NOMO-1 (cell line): ENCODE results near the gene R3HDM2.

Experiments used
- DNase-seq, 2 experiments: peaks; one replicate each; lab custom pipeline; 2025; ENCODE audit not compliant: unreplicated experiment in 2 of 2; lab: John Stamatoyannopoulos, UW

R3HDM2 gene

DNA sequence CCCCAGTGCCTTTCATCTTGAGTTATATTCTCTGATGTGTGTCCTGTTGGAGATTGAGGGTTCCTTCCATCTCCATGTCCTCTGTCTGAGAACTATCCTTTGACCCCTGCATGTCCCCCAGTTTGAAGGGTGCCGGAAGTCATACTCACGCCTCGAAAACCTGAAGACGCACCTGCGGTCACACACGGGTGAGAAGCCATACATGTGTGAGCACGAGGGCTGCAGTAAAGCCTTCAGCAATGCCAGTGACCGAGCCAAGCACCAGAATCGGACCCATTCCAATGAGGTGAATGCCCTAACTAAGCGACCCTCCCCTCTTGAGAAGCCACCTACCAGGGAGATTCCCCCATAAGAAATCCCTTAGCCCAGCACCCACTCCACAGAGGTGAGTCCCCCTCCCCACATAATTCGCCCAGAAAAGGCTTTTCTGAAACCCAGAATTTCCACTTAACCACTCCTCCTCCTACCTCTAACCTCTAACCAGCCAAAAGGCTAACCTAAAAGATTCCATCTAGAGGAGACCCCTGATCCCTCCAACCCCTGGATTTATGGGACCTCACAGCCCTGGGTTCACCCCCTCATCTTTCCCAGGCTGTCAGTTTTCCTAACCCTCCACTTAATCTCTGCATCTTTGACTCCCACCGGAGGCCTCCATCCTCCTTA lies 36.5 kb upstream of the R3HDM2 start:
- no peak for DNase-seq

DNA sequence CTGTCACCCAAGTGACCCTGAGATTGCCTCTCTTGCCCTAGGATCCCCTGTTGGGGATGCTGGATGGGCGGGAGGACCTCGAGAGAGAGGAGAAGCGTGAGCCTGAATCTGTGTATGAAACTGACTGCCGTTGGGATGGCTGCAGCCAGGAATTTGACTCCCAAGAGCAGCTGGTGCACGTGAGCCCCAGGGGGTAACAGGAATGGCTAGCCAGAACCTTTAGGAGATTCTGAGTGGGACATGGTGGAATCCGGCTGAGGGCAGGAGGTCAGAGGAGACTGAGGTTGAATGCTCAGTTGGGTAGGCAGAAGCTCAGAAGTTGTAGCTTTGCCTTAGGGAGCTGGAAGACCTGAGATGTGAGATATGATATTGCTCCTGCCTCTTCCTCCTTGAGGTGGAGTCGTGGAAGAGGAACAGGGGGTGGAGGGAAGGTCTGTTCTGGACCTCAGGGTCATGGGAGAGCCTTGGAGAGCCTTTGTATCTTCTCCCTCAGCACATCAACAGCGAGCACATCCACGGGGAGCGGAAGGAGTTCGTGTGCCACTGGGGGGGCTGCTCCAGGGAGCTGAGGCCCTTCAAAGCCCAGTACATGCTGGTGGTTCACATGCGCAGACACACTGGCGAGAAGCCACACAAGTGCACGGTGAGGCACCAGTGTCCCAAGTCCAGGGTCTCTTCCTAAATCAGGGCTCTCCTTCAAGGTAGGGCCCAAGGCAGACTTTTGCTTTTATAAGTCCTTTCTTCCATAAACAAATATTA lies 35.1 kb upstream of the R3HDM2 start:
- no peak for DNase-seq

DNA sequence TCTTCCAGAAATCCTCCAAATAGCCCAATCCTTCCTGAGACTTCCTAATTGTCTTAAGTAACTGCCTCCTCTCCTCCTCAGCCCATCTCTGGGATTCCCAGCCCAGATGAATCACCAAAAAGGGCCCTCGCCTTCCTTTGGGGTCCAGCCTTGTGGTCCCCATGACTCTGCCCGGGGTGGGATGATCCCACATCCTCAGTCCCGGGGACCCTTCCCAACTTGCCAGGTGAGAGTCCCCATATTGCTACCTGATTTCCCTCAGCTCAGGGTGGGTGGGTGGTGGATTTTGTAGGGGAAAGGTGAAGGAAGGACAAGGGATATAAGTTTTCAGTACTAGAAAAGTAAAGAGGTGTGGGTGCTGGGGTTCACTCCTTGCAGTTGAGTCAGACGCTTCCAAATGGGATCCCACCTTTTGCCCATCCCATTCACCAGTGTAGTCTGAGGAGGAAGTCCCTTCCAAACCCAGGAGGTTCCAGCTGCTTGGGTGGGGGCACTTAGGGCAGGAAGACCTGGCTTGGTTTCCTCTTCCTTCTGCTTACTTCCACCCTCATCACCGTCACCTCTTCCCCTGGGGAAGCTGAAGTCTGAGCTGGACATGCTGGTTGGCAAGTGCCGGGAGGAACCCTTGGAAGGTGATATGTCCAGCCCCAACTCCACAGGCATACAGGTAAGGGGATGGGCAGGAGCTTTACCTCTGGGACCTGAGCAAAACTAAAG lies 34.3 kb upstream of the R3HDM2 start:
- DNase-seq, result no peak

DNA sequence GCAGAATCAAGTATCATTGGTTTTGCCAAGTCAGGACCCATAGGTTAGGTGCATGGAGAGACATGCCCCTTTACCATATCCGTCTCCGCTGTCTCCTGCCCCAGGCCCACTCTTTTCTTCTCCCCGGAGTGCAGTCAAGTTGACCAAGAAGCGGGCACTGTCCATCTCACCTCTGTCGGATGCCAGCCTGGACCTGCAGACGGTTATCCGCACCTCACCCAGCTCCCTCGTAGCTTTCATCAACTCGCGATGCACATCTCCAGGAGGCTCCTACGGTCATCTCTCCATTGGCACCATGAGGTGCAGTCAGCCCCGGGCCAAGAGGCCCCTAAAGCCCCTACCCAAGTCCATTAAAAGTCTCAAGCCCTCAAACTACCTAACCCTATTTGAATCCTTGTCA lies 33.7 kb upstream of the R3HDM2 start:
- no peak for DNase-seq

DNA sequence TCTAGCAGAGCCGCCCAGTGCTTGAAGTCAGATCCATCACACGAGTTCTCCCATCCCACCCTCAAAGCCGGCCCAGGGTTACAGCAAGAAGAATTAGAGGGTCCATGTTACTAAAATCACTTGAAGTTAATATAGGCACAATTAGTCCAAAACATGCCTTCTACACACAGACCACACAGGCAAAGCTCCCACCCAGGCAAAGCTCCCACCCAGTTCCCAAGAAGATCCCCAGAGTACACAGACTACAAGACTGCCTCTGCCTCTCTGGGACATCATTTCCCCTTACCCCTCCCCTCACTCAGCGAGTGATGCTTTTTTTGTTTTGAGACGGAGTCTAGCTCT lies 32.0 kb upstream of the R3HDM2 start:
- DNase-seq, result no peak

DNA sequence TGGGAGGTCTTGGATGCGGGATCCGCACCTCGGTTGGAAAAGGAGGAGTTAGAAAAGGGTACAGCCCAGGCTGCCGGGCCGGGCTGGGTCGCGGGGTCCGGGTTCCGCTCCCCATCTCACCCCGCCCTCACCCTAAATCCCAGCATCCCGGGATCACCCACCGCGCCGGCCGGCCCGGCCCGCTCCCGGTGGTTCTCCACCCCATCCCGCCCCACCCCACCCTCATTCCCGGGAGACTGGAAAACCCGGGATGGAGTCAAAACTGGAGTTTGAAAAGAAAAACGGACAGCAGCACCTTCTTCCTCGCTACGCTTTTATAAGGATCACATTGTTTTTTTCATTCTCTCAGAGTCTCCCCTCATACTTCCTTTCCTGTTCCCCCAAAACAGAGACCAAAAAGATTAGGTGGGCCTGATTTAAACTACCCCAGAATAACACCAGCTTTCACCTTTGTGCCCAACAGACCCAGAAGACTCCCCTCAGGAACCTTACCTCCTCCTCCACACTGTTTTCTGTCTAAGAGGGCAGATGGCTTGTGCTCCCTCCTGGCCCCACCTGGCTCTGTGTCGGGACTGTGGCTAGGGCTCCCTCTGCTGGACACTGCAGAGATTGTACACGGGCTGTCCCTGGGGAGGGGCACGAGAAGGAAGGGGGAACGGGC lies 31.5 kb upstream of the R3HDM2 start:
- peak; percentile 84 to 85 for DNase-seq

DNA sequence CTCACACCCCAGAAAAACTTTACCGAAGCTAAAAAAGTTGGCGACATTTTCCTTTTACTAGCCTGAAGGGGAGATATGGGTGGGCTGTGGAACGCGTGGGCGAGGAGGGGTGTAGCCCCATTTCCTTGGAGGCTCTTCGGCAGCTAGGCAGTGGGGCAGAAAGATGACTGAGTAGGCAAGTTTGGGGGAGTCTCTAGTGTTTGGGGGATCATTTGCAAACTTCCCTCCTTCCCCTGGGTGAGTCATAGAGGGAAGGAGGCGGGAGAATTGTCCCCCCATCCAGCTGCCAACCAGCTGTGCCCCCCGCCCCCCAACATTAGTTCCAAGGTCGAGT lies 31.0 kb upstream of the R3HDM2 start:
- no peak for DNase-seq

DNA sequence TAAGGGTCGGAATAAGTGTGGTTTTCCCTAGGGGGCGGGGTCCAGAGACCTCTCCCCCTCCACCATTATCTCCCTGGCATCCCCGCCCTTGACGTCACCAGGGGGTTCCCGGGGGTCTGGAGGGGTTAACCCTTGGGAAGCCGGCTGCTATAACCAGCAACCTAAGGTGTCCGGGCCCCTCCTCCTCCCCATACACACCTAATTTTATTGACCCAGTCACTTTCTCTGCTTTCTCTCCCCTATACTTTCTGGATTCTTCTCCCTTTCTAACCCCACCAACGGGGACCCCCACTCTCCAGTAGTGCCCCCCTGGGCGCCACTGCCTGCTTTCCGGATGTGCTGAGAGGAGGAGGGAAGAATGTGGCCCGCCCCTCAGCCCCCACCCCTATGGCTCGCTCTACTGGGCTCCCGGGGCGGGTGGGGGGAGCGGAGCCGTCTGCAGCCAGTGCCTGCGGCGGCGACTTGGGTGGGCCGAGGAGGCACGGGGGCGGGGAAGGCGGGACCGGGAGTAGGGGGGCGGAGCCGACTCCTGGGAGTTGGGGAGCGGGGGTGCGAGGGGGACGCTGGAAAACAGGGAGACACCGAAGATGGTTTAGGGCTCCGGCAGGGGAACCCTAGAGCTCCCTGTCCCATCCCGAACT lies 30.6 kb upstream of the R3HDM2 start:
- no peak for DNase-seq

DNA sequence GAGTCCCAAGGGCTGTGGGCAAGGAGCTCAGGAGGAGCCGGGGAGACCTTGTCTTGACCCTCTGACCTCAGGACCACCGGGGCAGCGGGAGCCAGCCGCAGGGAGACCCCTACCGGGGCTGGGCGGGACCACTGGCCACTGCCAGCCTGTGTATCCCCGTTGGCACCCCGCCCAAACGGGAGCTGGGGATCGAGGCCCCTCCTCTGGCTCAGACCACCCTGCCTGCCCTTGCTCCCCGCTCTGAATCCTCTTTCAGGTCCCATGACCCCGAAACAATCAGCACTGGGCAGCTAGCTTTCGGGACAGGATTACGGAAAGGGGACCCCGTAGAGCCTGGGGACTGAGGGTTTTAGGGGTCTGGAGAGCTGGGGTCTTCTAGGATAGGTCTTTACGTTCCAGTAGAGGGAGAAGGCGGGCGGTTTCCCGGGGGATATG lies 30.0 kb upstream of the R3HDM2 start:
- no peak for DNase-seq

DNA sequence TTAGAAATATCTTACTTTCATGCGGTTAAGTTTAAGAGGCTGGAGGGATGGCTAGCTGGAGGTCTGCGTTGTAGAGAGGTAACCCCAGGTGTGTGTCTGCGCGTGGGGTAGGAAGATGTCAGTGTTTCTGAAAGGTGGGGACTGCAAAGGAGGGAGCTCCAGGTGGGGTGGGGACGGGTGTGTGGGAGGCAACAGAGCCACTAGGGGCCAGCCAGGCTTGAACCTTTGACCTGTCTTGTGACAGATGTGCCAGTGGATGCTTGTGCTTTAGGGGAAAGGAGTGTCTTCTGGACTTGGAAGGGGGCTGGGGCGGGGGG lies 29.6 kb upstream of the R3HDM2 start:
- no peak for DNase-seq

DNA sequence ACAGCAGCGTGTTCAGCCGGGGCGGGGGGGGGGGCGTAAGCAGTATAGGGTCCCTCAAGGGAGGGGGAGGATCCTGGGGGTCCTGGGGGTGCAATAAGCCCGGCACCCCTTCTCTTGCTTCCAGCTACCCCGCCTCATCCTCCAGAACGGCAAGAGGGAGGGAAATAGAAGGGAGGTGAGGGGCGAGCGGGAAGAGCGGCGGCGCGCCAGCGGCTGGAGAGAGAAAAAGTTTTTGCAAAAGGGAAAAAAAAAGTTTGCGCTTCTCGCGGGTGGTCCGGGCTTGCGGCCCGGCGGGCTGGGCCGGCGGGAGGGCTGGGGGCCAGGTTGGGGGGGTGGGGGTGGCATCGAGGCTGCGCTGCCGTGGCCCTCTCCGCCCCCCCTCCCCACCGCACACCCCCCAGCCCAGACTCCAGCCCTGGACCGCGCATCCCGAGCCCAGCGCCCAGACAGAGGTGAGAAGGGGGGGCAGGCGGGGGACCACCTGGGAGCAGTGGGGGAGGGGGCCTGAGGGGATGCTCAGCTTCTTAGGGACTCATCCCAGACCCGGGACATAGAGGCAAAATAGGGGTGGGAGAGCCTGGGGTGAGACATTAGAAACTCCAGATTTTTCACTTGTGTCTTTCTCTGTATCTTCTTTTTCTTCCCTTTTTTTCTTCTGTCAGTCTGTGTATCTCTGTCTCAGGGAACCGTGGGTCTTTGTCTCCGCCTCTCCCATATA lies 29.1 kb upstream of the R3HDM2 start, which contains the start of gene GLI1:
Gene GLI1 (plus strand): TSS at position 36 of the 718 bp plus-strand sequence. CDS start 3,907 bp downstream, outside the sequence.
- no peak for DNase-seq

DNA sequence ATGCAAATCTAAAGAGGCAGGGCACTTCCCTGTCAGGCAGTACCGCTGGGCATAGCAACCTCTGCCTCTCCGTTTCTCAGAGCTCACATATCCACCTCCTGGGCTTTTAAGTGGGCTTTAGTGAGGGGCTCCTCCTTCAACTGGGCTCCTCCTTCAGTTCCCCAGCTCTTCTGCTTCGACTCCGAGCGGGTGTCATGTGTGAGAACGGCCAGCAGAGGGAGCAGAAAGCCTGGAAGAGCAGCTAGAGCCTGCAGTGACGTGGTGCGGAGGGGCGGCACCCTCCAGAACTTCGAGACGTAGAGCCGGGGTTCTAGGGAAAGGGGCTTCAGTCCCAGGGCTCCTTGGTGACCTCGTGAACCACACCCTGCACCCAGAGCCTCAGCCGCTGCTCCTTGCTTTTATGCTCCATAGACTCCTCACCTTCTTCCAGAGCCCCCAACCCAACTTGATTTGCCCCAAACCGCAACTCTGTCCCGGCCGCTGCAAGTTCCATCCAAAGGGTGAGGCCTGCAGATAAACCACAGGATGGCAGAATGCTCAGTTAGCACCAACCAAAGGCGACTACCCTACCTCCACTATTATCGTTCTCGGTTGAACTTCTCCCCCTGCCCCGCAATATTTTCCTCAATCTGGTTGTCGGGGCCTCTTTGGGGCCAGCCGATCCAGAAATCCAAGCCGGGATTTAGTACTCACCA lies 28.4 kb upstream of the R3HDM2 start:
- DNase-seq, result peak; percentile 92 to 93

DNA sequence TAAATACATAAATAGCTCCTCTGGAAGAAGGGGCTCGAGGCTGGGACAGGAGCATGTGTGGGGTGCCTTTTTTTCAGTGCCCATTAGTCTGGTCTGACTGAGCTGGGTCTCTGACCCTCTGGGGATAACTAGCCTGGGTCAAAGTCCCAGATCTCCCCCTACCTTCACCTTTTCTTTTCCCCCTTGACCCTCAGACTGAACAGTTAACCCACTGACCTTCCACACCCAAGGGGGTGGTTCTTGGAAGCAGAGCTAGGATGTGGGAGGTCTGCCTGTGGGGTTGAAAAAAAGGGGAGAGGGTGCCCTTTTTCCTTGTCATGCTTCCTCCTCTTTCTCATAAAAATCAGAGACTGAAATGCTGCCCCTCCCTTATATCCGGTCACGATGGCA lies 27.8 kb upstream of the R3HDM2 start:
- DNase-seq, result no peak

DNA sequence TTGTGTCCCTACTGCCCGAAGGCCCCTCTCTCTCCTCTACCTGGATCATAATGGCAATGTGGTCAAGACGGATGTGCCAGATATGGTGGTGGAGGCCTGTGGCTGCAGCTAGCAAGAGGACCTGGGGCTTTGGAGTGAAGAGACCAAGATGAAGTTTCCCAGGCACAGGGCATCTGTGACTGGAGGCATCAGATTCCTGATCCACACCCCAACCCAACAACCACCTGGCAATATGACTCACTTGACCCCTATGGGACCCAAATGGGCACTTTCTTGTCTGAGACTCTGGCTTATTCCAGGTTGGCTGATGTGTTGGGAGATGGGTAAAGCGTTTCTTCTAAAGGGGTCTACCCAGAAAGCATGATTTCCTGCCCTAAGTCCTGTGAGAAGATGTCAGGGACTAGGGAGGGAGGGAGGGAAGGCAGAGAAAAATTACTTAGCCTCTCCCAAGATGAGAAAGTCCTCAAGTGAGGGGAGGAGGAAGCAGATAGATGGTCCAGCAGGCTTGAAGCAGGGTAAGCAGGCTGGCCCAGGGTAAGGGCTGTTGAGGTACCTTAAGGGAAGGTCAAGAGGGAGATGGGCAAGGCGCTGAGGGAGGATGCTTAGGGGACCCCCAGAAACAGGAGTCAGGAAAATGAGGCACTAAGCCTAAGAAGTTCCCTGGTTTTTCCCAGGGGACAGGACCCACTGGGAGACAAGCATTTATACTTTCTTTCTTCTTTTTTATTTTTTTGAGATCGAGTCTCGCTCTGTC lies 26.1 kb upstream of the R3HDM2 start:
- DNase-seq, result no peak

DNA sequence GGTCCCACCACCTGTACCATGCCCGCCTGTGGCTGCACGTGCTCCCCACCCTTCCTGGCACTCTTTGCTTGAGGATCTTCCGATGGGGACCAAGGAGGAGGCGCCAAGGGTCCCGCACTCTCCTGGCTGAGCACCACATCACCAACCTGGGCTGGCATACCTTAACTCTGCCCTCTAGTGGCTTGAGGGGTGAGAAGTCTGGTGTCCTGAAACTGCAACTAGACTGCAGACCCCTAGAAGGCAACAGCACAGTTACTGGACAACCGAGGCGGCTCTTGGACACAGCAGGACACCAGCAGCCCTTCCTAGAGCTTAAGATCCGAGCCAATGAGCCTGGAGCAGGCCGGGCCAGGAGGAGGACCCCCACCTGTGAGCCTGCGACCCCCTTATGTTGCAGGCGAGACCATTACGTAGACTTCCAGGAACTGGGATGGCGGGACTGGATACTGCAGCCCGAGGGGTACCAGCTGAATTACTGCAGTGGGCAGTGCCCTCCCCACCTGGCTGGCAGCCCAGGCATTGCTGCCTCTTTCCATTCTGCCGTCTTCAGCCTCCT lies 25.4 kb upstream of the R3HDM2 start:
- DNase-seq, result peak; percentile 13 to 41

DNA sequence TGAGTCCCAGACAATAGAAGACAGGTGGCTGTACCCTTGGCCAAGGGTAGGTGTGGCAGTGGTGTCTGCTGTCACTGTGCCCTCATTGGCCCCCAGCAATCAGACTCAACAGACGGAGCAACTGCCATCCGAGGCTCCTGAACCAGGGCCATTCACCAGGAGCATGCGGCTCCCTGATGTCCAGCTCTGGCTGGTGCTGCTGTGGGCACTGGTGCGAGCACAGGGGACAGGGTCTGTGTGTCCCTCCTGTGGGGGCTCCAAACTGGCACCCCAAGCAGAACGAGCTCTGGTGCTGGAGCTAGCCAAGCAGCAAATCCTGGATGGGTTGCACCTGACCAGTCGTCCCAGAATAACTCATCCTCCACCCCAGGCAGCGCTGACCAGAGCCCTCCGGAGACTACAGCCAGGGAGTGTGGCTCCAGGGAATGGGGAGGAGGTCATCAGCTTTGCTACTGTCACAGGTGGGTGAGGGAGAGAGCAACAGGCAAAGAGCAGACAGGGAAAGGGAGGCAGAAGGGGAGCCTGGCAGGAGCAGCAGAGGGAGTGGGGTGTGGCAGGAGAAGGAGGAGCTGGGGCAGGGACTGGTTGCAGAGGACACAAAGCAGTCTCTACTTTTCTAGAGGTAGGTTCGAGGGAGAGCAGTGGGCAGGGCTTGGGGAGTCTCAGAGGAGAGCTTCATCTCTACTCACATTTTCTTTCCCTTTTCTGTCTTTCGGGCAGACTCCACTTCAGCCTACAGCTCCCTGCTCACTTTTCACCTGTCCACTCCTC lies 24.7 kb upstream of the R3HDM2 start:
- DNase-seq, result no peak

DNA sequence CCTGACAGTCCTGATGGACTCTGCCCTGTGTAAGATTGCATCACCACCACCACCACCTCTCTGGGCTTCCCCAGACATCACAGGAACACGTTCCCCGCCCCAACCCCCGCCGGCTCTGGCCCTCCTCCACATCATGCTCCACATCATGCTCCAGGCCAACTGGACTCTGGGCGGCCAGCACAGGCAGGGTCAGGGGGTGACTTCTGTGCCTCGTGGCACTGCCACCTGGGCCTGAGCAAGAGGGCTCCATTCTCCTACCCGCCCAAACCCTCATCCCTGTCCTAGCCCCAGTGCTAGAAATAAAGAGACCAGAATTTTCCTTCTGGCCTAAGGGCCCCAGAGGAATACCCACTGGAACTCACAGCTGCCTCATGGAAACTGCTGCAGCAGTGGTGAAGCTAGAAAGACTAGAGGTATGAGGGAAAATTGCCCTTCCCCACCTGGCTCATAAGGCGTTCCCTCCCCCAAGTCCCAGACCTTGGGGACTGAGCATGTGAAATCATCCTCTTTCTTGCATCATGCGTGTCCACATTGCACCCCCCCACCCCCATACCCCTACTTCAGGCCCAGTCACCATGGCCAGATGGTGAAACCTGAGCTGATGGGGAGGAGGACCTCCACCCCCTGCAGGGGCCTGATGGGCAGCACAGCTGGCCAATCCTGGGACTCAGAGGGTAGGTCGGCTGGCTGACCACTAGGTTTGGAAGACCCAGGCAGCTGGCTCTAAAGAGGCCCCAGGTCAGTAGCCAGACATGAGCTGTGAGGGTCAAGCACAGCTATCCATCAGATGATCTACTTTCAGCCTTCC lies 23.9 kb upstream of the R3HDM2 start, which contains the start of gene INHBE:
Gene INHBE (plus strand): TSS at position 742 of the 808 bp plus-strand sequence. CDS start 230 bp downstream, outside the sequence.
- peak; percentile 33 to 38 for DNase-seq
